GM10266 (cell line): ENCODE measurements around the gene THSD7A.

ENCODE experiments used
- DNase-seq: peaks from one replicate; pipeline ENCODE4 v3.0.0; 2012; ENCODE audit errors: extremely low spot score
- CTCF ChIP-seq: IDR thresholded peaks from 2 replicates; pipeline ENCODE4 v1.5.1; 2012; ENCODE audit warnings: mild to moderate bottlenecking, low read depth; ENCODE audit not compliant: control insufficient read depth, insufficient read depth; ENCODE audit errors: missing control alignments

The THSD7A gene

GRCh38 chr7:11458736-11459483 lies 373.1 kb downstream of the THSD7A start:
- no peak for DNase-seq
- TF ChIP-seq CTCF: no peak

GRCh38 chr7:11457419-11457818 lies 374.6 kb downstream of the THSD7A start:
- TF ChIP-seq CTCF: no peak
- no peak for DNase-seq

GRCh38 chr7:11456574-11456973 lies 375.4 kb downstream of the THSD7A start:
- no peak for DNase-seq
- no peak for TF ChIP-seq CTCF

GRCh38 chr7:11452476-11452875 lies 379.5 kb downstream of the THSD7A start:
- DNase-seq: no peak
- no peak for TF ChIP-seq CTCF

GRCh38 chr7:11450281-11450680 lies 381.7 kb downstream of the THSD7A start:
- TF ChIP-seq CTCF: no peak
- DNase-seq: no peak

GRCh38 chr7:11449316-11449715 lies 382.7 kb downstream of the THSD7A start:
- TF ChIP-seq CTCF: no peak
- DNase-seq: no peak

- no peak for DNase-seq
- no peak for TF ChIP-seq CTCF
These were observed 383.7 kb downstream of the THSD7A start for GRCh38 chr7:11448323-11448722.
